Fibroblast of lung (primary cell): Measurements from ENCODE around the gene COMT.
A peak's percentile ranks its signal among the peaks of the same experiment; 100 is the strongest.

Experiments
- CTCF ChIP-seq, 2 donors: IDR thresholded peaks in 1 of 2; conservative IDR thresholded peaks in 1 of 2; 1 replicate in 1 of 2; 2 replicates in 1 of 2; pipeline ENCODE4 v1.5.1; 2011 to 2012; ENCODE audit warnings: low read length in 2 of 2, control low read depth in 1 of 2, inconsistent platforms in 1 of 2, low read depth in 1 of 2, mild to moderate bottlenecking in 1 of 2
- EZH2 ChIP-seq: IDR thresholded peaks from 2 replicates; pipeline ENCODE4 v1.5.1; 2012; ENCODE audit warnings: low read length, control low read depth, mild to moderate bottlenecking; ENCODE audit errors: missing control alignments

GRCh38 chr22:20015971-20016733 is 74.6 kb downstream of the COMT start:
- TF ChIP-seq CTCF (conservative IDR thresholded peaks at IDR 0.05 in 1 of 2, IDR thresholded peaks at IDR 0.05 in 1 of 2; ENCODE audit: low read depth in 1 of 2, low read length in 2 of 2), result no peak
- peak; percentile 6 for TF ChIP-seq EZH2
